Transverse colon (tissue), 4 donors: ENCODE results near the gene HELB. TPM values are rescaled to one million over a fixed set of nuclear protein-coding genes. Genes with fewer than 3 reads are reported as not detected.

ENCODE experiments used
- DNase-seq: peaks from one replicate; pipeline ENCODE4 v3.0.0-alpha.2; 2019
- H3K27ac ChIP-seq, 4 donors: fragments of 200-600 bp; sonication (generic); 2 replicates each; pipeline ENCODE4 v1.5.1; 2016 to 2018; ENCODE audit warnings: inconsistent platforms in 4 of 4
- H3K27me3 ChIP-seq: fragments of 200-600 bp; sonication (generic); 2 replicates; pipeline ENCODE4 v1.5.1; 2017; ENCODE audit warnings: inconsistent platforms
- H3K36me3 ChIP-seq, 4 donors: fragments of 200-600 bp; sonication (generic); 2 replicates each; pipeline ENCODE4 v1.5.1; 2017 to 2019; ENCODE audit warnings: inconsistent platforms in 4 of 4
- H3K4me1 ChIP-seq, 4 donors: fragments of 200-600 bp; sonication (generic); 2 replicates each; pipeline ENCODE4 v1.5.1; 2017 to 2020; ENCODE audit warnings: inconsistent platforms in 4 of 4
- H3K4me3 ChIP-seq, 4 donors: fragments of 200-600 bp; sonication (generic); 1 replicate in 1 of 4; 2 replicates in 3 of 4; pipeline versions ENCODE4 v1.5.1 to v1.6.1; 2017 to 2019; ENCODE audit warnings: inconsistent platforms in 4 of 4
- H3K9me3 ChIP-seq, 2 donors: fragments of 200-600 bp; sonication (generic); 2 replicates each; pipeline ENCODE4 v1.5.1; 2017 to 2019; ENCODE audit warnings: inconsistent platforms in 2 of 2
- CTCF ChIP-seq, 5 experiments: fragments of 200-600 bp in 3 of 5; fragments of 450-650 bp in 2 of 5; sonication (generic) in 3 of 5; IDR thresholded peaks; 1 replicate in 2 of 5; 2 replicates in 3 of 5; pipeline ENCODE4 v1.5.1; 2016 to 2017; ENCODE audit warnings: antibody characterized with exemption in 5 of 5, inconsistent platforms in 3 of 5, mild to moderate bottlenecking in 2 of 5, moderate library complexity in 1 of 5
- EP300 ChIP-seq: sonication (generic); formaldehyde crosslinking; IDR thresholded peaks from one replicate; pipeline ENCODE4 v1.6.1; 2017; ENCODE audit warnings: antibody characterized with exemption, low read depth
- POLR2A ChIP-seq: fragments of 450-650 bp; IDR thresholded peaks from one replicate; pipeline ENCODE4 v1.6.1; 2016; ENCODE audit warnings: antibody characterized with exemption, mild to moderate bottlenecking, moderate library complexity
- POLR2AphosphoS5 ChIP-seq, 3 donors: sonication (generic); formaldehyde crosslinking; IDR thresholded peaks; one replicate each; pipeline ENCODE4 v1.6.1; 2016; ENCODE audit warnings: antibody characterized with exemption in 3 of 3
- WGBS, 2 donors: methylation state at CpG; one replicate each; pipeline ENCODE4 v1.1.5; 2018; ENCODE audit warnings: low coverage in 1 of 2; 5-methylcytosine and 5-hydroxymethylcytosine counted together
- in situ Hi-C, 4 donors: fragments of 200-750 bp; cut with MboI; loops; one replicate each; pipeline versions ENCODE4 v1.15.0 to v1.15.1; 2017; ENCODE audit warnings: low sequenced_read_pairs in 3 of 4, low pct_ligation_motif_present in 1 of 4, low pct_unique_long_range_greater_than_20kb in 1 of 4
- intact Hi-C: fragments of 100-400 bp; cut with DNase I; formaldehyde crosslinking; loops from one replicate; pipeline ENCODE4 v1.15.1; 2023; ENCODE audit warnings: low total_unique reads
- total RNA-seq, 4 donors: library from RNA; depleted of rRNA; stranded (reverse); fragments of >200 nt; gene quantifications; one replicate each; pipeline ENCODE4 v1.1.0, GENCODE V29; 2016

Gene HELB
- total RNA-seq, 4 donors from 2014 or later = 1.4 to 17.2 (median 9.8) TPM

GRCh38 chr12:66279123-66279712, 23.1 kb upstream of the HELB start:
- H3K4me3 ChIP-seq = no peak overlapping the region
- H3K4me1 ChIP-seq = no peaks in the 10 kb centered on the region
- no peak overlapping the region for H3K27ac ChIP-seq
- H3K27me3 ChIP-seq = no peaks in the 10 kb centered on the region
- 38 to 50% methylated on average over 1 to 3 of the region's 3 CpGs for WGBS, 2 donors
- H3K9me3 ChIP-seq = no peaks in the 10 kb centered on the region
- intact Hi-C loops = no loop called here
- DNase-seq = no peak
- no peaks in the 10 kb centered on the region for H3K36me3 ChIP-seq
- in situ Hi-C loops = loop anchor here (5.0 to 25.0 kb wide), 6 partner anchors 126 to 426 kb away; partner anchors contain the start of genes GRIP1 (in 1 of the 4) and LLPH (in 1 of the 4)
- peak; percentile 29 to 50 (median 45) for TF ChIP-seq CTCF (IDR thresholded peaks at IDR 0.05)
- no peak for TF ChIP-seq EP300

DNA sequence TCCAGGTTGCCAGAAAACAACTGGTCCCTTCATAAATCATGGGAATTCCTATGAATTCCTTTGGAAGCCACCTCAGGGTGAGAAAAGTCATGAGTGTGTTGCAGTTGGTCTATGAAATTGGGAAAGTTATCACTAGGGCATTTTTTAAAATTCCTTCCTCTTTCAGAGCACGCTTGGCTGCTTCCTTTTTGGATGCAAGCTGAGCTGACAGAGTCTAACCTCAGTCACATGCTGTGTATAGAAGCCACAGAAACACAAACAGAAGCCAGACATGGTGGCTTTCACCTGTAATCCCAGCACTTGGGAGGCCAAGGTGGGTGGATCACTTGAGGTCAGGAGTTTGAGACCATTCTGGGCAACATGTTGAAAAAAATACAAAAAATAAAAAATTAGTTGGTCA, 21.7 kb upstream of the HELB start:
- no peak for TF ChIP-seq POLR2A
- WGBS, 2 donors = 82 to 86% methylated on average over 1 of the region's 1 CpG
- no peaks in the 10 kb centered on the region for H3K4me1 ChIP-seq
- no peaks in the 10 kb centered on the region for H3K36me3 ChIP-seq
- intact Hi-C loops (no loop called here), in situ Hi-C loops (loop anchor here in 2 of 4 donors (25.0 kb wide), 2 partner anchors 143 to 407 kb away; partner anchors contain the start of genes GRIP1 (in 1 of the 2) and LLPH (in 1 of the 2))
- H3K27me3 ChIP-seq = no peaks in the 10 kb centered on the region
- no peaks in the 10 kb centered on the region for H3K9me3 ChIP-seq
- no peak overlapping the region for H3K4me3 ChIP-seq
- no peak overlapping the region for H3K27ac ChIP-seq
- no peak for DNase-seq

GRCh38 chr12:66282244-66282643, 20.0 kb upstream of the HELB start:
- in situ Hi-C loops = loop anchor here in 2 of 4 donors (25.0 kb wide), 2 partner anchors 145 to 405 kb away; partner anchors contain the start of genes GRIP1 (in 1 of the 2) and LLPH (in 1 of the 2)
- no peak for DNase-seq
- intact Hi-C loops = no loop called here
- H3K9me3 ChIP-seq = no peaks in the 10 kb centered on the region
- no peaks in the 10 kb centered on the region for H3K36me3 ChIP-seq
- H3K4me3 ChIP-seq = no peak overlapping the region
- H3K27ac ChIP-seq = no peak overlapping the region
- WGBS, 2 donors = 82 to 89% methylated on average over 3 of the region's 3 CpGs
- H3K4me1 ChIP-seq = no peaks in the 10 kb centered on the region
- H3K27me3 ChIP-seq = no peaks in the 10 kb centered on the region
- no peak for TF ChIP-seq CTCF (IDR thresholded peaks at IDR 0.05)
- no peak for TF ChIP-seq EP300
- no peak for TF ChIP-seq POLR2A
- TF ChIP-seq POLR2AphosphoS5 (IDR thresholded peaks at IDR 0.05) = no peak

DNA sequence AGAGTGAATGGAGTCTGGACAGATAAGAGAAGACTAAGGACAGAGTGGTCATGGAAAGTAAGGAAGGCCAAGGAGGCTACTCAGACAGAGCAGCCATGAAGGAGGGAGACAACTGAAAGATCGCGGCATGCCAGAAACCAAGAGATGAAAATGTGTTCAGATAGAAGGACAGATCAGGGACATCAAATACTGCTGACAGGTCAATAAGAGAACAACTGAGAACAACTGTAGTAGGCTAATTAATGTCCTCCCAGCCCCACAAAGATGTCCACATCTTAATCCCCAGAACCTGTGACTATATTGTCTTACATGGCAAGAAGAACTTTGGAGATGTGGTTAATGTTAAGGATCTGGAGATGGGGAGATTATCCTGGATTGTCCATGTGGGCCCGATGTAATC, 15.0 kb upstream of the HELB start:
- Histone ChIP-seq H3K9me3 (no peaks in the 10 kb centered on the region), H3K27ac (no peak overlapping the region), H3K4me1 (no peaks in the 10 kb centered on the region), H3K36me3 (no peaks in the 10 kb centered on the region), H3K4me3 (no peak overlapping the region), H3K27me3 (no peaks in the 10 kb centered on the region)
- TF ChIP-seq POLR2AphosphoS5 (IDR thresholded peaks at IDR 0.05) (no peak), POLR2A (no peak), CTCF (IDR thresholded peaks at IDR 0.05) (no peak), EP300 (no peak)
- no peak for DNase-seq
- intact Hi-C loops = no loop called here
- 92% methylated on average over 3 of the region's 3 CpGs; no CpG with 5 or more reads in 1 of the 2 donors for WGBS, 2 donors
- in situ Hi-C loops = loop anchor here in 2 of 4 donors (25.0 kb wide), 2 partner anchors 150 to 400 kb away; partner anchors contain the start of genes GRIP1 (in 1 of the 2) and LLPH (in 1 of the 2)
